Measurements from ENCODE around the gene XXYLT1. TPM values are rescaled to one million over a fixed set of nuclear protein-coding genes. Genes with fewer than 3 reads are reported as not detected.

Gene XXYLT1
- total and polyA plus RNA-seq, 10 of the 15 experiments (the other 5 are each of a cell fraction or from before 2014, with no cell fraction given): 1.2 to 14.2 (median 9.3) TPM

DNA sequence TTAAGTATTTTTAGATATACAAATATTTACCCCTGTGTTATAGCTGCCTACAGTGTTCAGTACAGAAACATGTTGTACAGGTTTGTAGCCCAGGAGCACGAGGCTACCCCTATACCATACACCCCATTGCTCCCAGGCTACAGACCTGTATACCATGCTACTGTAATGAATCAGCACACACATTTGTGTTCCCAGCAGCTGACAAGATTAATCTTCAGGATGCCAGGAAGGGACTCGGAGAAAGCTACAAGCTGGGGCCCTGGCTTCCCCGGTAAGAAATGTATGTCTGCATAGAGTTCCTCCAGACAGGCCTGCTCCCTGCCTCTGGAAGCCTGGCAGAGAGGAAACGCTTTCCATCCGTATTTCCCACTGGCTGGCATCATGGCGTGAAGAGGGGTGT is 136.5 kb downstream of the XXYLT1 start:
- no peak overlapping the region for H3K4me3 ChIP-seq
- H3K4me1 ChIP-seq (ENCODE audit: control insufficient read depth, insufficient read depth, low read length): peaks cover 37% of the 10 kb centered on the region
- no peak for DNase-seq (ENCODE audit: low read depth, low spot score)
- ChIA-PET CTCF (interaction anchor here (0.8 to 1.3 kb wide), 3 partner anchors 9 to 116 kb away, joined by 3 read pairs; no protein-coding TSS in a partner anchor), POLR2A (interaction anchor here (0.6 to 8.7 kb wide), 2 partner anchors 12 kb away, joined by 3 to 136 read pairs; no protein-coding TSS in a partner anchor), RAD21 (ENCODE audit: unreplicated experiment) (interaction anchor here (1.2 to 3.3 kb wide), 3 partner anchors 14 to 25 kb away, joined by 3 to 19 read pairs (median 3); no protein-coding TSS in a partner anchor), SMC1A (ENCODE audit: uncharacterized antibody, unreplicated experiment) (interaction anchor here (0.9 to 11.1 kb wide), 6 partner anchors 10 to 79 kb away, joined by 3 to 178 read pairs (median 4); no protein-coding TSS in a partner anchor)
- no peaks in the 10 kb centered on the region for H3K27me3 ChIP-seq (replicated peaks in 1 of 2; ENCODE audit: control insufficient read depth in 2 of 2, insufficient read depth in 2 of 2, low read length in 1 of 2)
- BruUV-seq (replicated peaks): no TSS peak
- intact Hi-C loops (cut with micrococcal nuclease; ENCODE audit: unreplicated experiment): no loop called here
- no peak overlapping the region for H3K4me2 ChIP-seq (ENCODE audit: control insufficient read depth, insufficient read depth)
- H3K79me2 ChIP-seq (ENCODE audit: control insufficient read depth, insufficient read depth, low read length): peaks cover 5% of the 10 kb centered on the region
- no peaks in the 10 kb centered on the region for H3K9me3 ChIP-seq (replicated peaks; ENCODE audit: control insufficient read depth, insufficient read depth, low read length)
- in situ Hi-C loops (cut with MboI): loop anchor here (25.0 kb wide), 2 partner anchors 403 to 1303 kb away; partner anchors contain the start of genes PPP1R2 and UBXN7
- no peak for FAIRE-seq
- ATAC-seq: no peak
- no peaks in the 10 kb centered on the region for H3K36me3 ChIP-seq (ENCODE audit: control insufficient read depth in 2 of 2, insufficient read depth in 2 of 2, low read length in 1 of 2)
- no peak overlapping the region for H3K9ac ChIP-seq (ENCODE audit: control insufficient read depth, insufficient read depth, low read length)
- no peak for TF ChIP-seq NR2C1 (IDR thresholded peaks at IDR 0.05)
- TF ChIP-seq IKZF1 (conservative IDR thresholded peaks at IDR 0.05): no peak
- TF ChIP-seq ETV6 (conservative IDR thresholded peaks at IDR 0.05 in 1 of 2, IDR thresholded peaks at IDR 0.05 in 1 of 2; ENCODE audit: borderline replicate concordance in 1 of 2, low read depth in 1 of 2): no peak
- no peak for TF ChIP-seq BRCA1 (IDR thresholded peaks at IDR 0.05; ENCODE audit: low read depth, low read length)
- TF ChIP-seq HDGF (IDR thresholded peaks at IDR 0.05): no peak
- TF ChIP-seq, protein P1, sequence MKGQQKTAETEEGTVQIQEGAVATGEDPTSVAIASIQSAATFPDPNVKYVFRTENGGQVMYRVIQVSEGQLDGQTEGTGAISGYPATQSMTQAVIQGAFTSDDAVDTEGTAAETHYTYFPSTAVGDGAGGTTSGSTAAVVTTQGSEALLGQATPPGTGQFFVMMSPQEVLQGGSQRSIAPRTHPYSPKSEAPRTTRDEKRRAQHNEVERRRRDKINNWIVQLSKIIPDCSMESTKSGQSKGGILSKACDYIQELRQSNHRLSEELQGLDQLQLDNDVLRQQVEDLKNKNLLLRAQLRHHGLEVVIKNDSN (IDR thresholded peaks at IDR 0.05; ENCODE audit: borderline replicate concordance, extremely low read length, insufficient read depth, low read depth, low read length): no peak
- TF ChIP-seq MTA3 (IDR thresholded peaks at IDR 0.05; ENCODE audit: borderline replicate concordance, low read length): no peak
- TF ChIP-seq, protein P2, sequence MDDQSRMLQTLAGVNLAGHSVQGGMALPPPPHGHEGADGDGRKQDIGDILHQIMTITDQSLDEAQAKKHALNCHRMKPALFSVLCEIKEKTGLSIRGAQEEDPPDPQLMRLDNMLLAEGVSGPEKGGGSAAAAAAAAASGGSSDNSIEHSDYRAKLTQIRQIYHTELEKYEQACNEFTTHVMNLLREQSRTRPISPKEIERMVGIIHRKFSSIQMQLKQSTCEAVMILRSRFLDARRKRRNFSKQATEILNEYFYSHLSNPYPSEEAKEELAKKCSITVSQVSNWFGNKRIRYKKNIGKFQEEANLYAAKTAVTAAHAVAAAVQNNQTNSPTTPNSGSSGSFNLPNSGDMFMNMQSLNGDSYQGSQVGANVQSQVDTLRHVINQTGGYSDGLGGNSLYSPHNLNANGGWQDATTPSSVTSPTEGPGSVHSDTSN (IDR thresholded peaks at IDR 0.05; ENCODE audit: insufficient replicate concordance, low read depth, low read length): no peak
- no peak for TF ChIP-seq SIN3A (IDR thresholded peaks at IDR 0.05; ENCODE audit: low read depth, low read length)
- no peak for TF ChIP-seq NBN (IDR thresholded peaks at IDR 0.05)
- no peak for TF ChIP-seq KLF5 (IDR thresholded peaks at IDR 0.05; ENCODE audit: partially characterized antibody)
- no peak for TF ChIP-seq HCFC1 (IDR thresholded peaks at IDR 0.05; ENCODE audit: low read length)
- TF ChIP-seq CBFB (IDR thresholded peaks at IDR 0.05; ENCODE audit: low read depth): no peak
- TF ChIP-seq BCL11A (IDR thresholded peaks at IDR 0.05; ENCODE audit: low read depth, low read length): no peak
- TF ChIP-seq, protein P3, sequence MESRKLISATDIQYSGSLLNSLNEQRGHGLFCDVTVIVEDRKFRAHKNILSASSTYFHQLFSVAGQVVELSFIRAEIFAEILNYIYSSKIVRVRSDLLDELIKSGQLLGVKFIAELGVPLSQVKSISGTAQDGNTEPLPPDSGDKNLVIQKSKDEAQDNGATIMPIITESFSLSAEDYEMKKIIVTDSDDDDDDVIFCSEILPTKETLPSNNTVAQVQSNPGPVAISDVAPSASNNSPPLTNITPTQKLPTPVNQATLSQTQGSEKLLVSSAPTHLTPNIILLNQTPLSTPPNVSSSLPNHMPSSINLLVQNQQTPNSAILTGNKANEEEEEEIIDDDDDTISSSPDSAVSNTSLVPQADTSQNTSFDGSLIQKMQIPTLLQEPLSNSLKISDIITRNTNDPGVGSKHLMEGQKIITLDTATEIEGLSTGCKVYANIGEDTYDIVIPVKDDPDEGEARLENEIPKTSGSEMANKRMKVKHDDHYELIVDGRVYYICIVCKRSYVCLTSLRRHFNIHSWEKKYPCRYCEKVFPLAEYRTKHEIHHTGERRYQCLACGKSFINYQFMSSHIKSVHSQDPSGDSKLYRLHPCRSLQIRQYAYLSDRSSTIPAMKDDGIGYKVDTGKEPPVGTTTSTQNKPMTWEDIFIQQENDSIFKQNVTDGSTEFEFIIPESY (IDR thresholded peaks at IDR 0.05): no peak
- TF ChIP-seq RAD21 (IDR thresholded peaks at IDR 0.05; ENCODE audit: insufficient read depth, low read depth, low read length): no peak
- TF ChIP-seq MEF2B (IDR thresholded peaks at IDR 0.05; ENCODE audit: partially characterized antibody, poor library complexity, severe bottlenecking): no peak
- no peak for TF ChIP-seq NFIC (IDR thresholded peaks at IDR 0.05; ENCODE audit: low read depth, low read length)
- WGBS (ENCODE audit: insufficient coverage, insufficient replicate concordance, low lambda C conversion rate, missing lambda C conversion rate): 85% methylated on average over 6 of the region's 6 CpGs
- H2AFZ ChIP-seq (ENCODE audit: control insufficient read depth, low read depth, low read length): no peak overlapping the region
- no peaks in the 10 kb centered on the region for H4K20me1 ChIP-seq (ENCODE audit: control insufficient read depth, insufficient read depth)
- H3K27ac ChIP-seq (ENCODE audit: control insufficient read depth, insufficient read depth): no peak overlapping the region
